NT2/D1 (cell line): ENCODE measurements around the gene LIPA.

Experiments
- SUZ12 ChIP-seq: IDR thresholded peaks from 2 replicates; pipeline ENCODE4 v1.6.1; 2011; ENCODE audit not compliant: insufficient read length, insufficient read depth; ENCODE audit errors: extremely low read depth
- YY1 ChIP-seq: IDR thresholded peaks from 2 replicates; pipeline ENCODE4 v1.6.1; 2011; ENCODE audit not compliant: insufficient read length, insufficient read depth

- no peak for TF ChIP-seq SUZ12
- TF ChIP-seq YY1: no peak
Measured at GRCh38 chr10:89242345-89242684, 9.3 kb downstream of the LIPA start.
